SH-SY5Y (cell line): ENCODE results near the gene ACOT7.

Source experiments
- GATA2 ChIP-seq: IDR thresholded peaks from 2 replicates; pipeline ENCODE4 v1.6.1; 2011; ENCODE audit warnings: mild to moderate bottlenecking, low read depth, low read length
- GATA3 ChIP-seq: IDR thresholded peaks from 2 replicates; pipeline ENCODE4 v1.6.1; 2011; ENCODE audit warnings: low read depth, mild to moderate bottlenecking, low read length, moderate library complexity

GRCh38 chr1:6384135-6384534 lies 9.4 kb downstream of the ACOT7 start:
- no peak for TF ChIP-seq GATA3
- no peak for TF ChIP-seq GATA2
